HFFc6 (cell line): Measurements from ENCODE around the gene SEPHS1. TPM values are rescaled to one million over a fixed set of nuclear protein-coding genes. Genes with fewer than 3 reads are reported as not detected.
A peak's percentile ranks its signal among the peaks of the same experiment; 100 is the strongest.

ENCODE experiments used
- DNase-seq: peaks from one replicate; pipeline ENCODE4 v3.0.0-alpha.2; 2018
- H3K27ac Mint-ChIP-seq: 2 replicates; pipeline ENCODE4 v1.8.0; 2020; ENCODE audit warnings: mild to moderate bottlenecking, mixed read lengths
- H3K27me3 Mint-ChIP-seq: 2 replicates; pipeline ENCODE4 v1.8.0; 2021; ENCODE audit warnings: mild to moderate bottlenecking, moderate library complexity, mixed read lengths; ENCODE audit not compliant: insufficient read depth
- H3K36me3 Mint-ChIP-seq: 2 replicates; pipeline ENCODE4 v1.8.0; 2021; ENCODE audit warnings: low read depth, mixed read lengths
- H3K4me1 Mint-ChIP-seq: 2 replicates; pipeline ENCODE4 v1.8.0; 2020; ENCODE audit warnings: low read depth, mixed read lengths
- H3K4me3 Mint-ChIP-seq: 2 replicates; pipeline ENCODE4 v1.8.0; 2020; ENCODE audit warnings: mild to moderate bottlenecking, moderate library complexity, mixed read lengths
- H3K9me3 Mint-ChIP-seq: 2 replicates; pipeline ENCODE4 v1.8.0; 2020; ENCODE audit warnings: mild to moderate bottlenecking, mixed read lengths
- CTCF ChIP-seq: fragments of 200-600 bp; sonication (generic); IDR thresholded peaks from 2 replicates; pipeline ENCODE4 v1.5.0; 2021; ENCODE audit warnings: antibody characterized with exemption, mild to moderate bottlenecking
- total RNA-seq, 6 experiments: library from RNA; stranded (reverse); fragmentation: NEBNext Ultra II Directional; extraction: Animal tissue kit (Norgen Biotek cat#: 25700); gene quantifications; 2 replicates in 1 of 6; 3 replicates in 5 of 6; pipeline ENCODE4 v1.2.3, GENCODE V29; 2021

Gene SEPHS1
- total RNA-seq, 6 experiments from 2014 or later: 34.1 to 49.3 (median 40.5) TPM

DNA sequence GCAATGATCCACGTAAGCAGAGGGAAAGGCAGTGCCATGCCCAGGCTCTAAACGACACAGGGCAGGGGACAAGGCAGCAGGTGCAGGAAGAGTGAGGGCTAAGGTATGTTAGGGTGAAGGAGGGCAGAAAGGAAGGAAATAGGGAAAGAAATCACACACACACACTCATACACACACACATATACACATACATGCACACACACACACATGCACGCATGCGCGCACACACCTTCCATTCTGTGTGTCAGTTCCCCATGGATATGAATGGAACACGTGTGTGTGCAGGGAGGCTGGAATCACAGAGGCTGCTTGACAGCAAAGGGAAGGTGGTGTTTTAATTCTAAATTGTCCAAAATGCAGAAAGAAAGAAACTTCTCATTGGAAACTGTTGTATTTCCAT lies 42.0 kb downstream of the SEPHS1 start:
- Mint-ChIP-seq H3K4me3 (no peak overlapping the region), H3K27ac (no peak overlapping the region), H3K9me3 (no peaks in the 10 kb centered on the region), H3K36me3 (no peaks in the 10 kb centered on the region), H3K4me1 (peaks cover 14% of the 10 kb centered on the region), H3K27me3 (peaks cover 4% of the 10 kb centered on the region)
- DNase-seq: no peak
- TF ChIP-seq CTCF: no peak

- no peaks in the 10 kb centered on the region for H3K36me3 Mint-ChIP-seq
- H3K27me3 Mint-ChIP-seq: peaks cover 2% of the 10 kb centered on the region
- no peak for TF ChIP-seq CTCF
- H3K4me1 Mint-ChIP-seq: peaks cover 22% of the 10 kb centered on the region
- H3K9me3 Mint-ChIP-seq: no peaks in the 10 kb centered on the region
- H3K4me3 Mint-ChIP-seq: peak overlapping the region; percentile 89
- no peak overlapping the region for H3K27ac Mint-ChIP-seq
- DNase-seq: no peak
Measured at GRCh38 chr10:13302821-13303555, 45.1 kb downstream of the SEPHS1 start.

DNA sequence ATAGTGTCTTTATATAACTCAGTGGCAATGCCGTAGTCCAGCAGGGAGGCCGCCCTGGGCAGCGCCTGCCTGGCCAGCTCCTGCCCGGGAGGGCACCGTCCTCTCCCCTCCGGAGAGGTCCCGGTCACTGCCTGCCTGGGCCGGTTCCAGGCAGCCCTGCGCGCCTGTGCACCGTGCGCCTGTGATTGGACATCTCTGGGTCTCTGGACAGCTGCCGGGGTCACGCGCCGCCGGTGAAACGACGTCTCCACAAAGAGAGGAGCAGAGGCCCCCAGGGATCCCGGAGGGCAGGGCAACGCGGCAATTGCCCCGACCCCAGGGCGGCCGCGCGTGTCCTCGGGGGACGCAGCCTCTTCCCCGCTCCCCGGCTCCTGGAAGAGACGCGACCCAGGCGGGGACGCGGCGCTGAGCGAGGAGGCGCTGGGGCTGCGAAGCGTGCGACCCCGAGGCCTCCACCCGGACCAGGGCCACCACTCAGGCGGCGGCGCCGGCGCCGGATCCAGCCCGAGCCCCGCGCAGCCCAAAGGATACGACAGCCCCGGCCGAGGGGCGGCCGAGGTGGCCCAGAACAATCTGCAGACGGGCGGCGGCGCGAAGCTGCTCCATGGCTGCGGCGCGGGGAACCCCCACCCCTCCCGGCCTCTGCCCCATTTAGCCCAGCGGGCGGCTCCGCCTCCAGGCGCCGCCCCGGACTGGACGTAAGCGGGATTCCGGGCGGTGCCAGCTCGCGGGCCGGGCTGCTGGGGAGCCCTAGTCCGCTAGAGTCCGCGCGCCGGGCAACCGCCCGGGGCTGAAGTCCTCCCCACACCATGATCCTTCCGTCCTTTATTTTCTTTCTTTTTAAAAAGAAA lies 48.4 kb downstream of the SEPHS1 start, which contains the start of gene PHYH:
Gene PHYH (minus strand): TSS at position 628 of the 851 bp plus-strand sequence. CDS start 22 bp downstream, at position 606.
- H3K27me3 Mint-ChIP-seq: no peaks in the 10 kb centered on the region
- H3K9me3 Mint-ChIP-seq: no peaks in the 10 kb centered on the region
- H3K4me3 Mint-ChIP-seq: peak within 1 kb of the TSS; percentile 91
- TF ChIP-seq CTCF: no peak
- peak within 1 kb of the TSS; percentile 92 for H3K27ac Mint-ChIP-seq
- DNase-seq: peak; percentile 79
- no peaks in the 10 kb centered on the region for H3K36me3 Mint-ChIP-seq
- H3K4me1 Mint-ChIP-seq: peaks cover 22% of the 10 kb centered on the region

DNA sequence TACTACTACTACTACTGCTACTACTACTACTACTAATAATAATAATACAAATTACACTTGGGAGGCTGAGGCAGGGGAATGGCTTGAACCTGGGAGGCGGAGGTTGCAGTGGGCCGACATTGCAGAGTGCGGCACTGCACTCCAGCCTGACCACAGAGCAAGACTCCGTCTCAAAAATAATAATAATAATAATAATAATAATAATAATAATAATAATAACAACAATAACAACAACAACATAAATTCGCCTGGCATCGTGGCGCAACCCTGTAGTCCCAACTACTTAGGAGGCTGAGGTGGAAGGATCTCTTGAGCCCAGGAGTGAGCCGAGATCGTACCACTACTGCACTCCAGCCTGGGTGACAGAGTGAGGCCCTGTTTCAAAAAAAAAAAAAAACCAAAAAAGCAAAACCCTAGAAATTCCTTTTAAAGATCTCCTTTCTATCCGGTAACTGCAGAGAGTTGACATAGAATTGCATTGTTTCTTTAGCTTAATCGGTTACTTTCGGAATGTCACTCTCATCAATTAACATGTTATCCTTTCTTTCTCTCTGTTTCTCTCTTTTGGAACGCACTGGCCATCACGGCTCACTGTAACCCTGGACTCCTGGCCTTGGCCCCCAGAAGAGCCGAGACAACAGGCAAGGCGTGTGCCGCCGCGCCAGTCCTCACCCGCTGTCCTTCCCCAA lies 49.2 kb downstream of the SEPHS1 start:
- H3K4me1 Mint-ChIP-seq: peaks cover 22% of the 10 kb centered on the region
- peak overlapping the region; percentile 91 for H3K4me3 Mint-ChIP-seq
- no peaks in the 10 kb centered on the region for H3K36me3 Mint-ChIP-seq
- peak overlapping the region; percentile 92 for H3K27ac Mint-ChIP-seq
- no peaks in the 10 kb centered on the region for H3K9me3 Mint-ChIP-seq
- no peaks in the 10 kb centered on the region for H3K27me3 Mint-ChIP-seq
- DNase-seq: no peak
- TF ChIP-seq CTCF: no peak

- Mint-ChIP-seq H3K4me1 (peaks cover 15% of the 10 kb centered on the region), H3K9me3 (no peaks in the 10 kb centered on the region)
- DNase-seq: no peak
Measured at GRCh38 chr10:13296476-13296875, 51.6 kb downstream of the SEPHS1 start.

More at GRCh38 chr10:13296476-13296875, 51.6 kb downstream of the SEPHS1 start:
- Mint-ChIP-seq H3K36me3 (peaks cover 5% of the 10 kb centered on the region; the same call in 1 of the 2 replicates), H3K27ac (no peak overlapping the region), H3K4me3 (no peak overlapping the region), H3K27me3 (no peaks in the 10 kb centered on the region)
- TF ChIP-seq CTCF: no peak
